Activated naive CD4-positive, alpha-beta T cell treated with anti-CD3 and anti-CD28 coated beads, Interleukin-2, amount 50 U/mL, for 16 hours (primary cell): ENCODE measurements around the gene STX12.
"Not testable (repeated sequence)": the region's sequence is repeated elsewhere in the genome, so short reads cannot be mapped to it uniquely, and the experiment has no call there.

Experiments
- DNase-seq: peaks from one replicate; pipeline ENCODE4 v3.0.0-alpha.2; 2020

STX12 gene

GRCh38 chr1:27772932-27773825 lies at the start of gene STX12:
STX12 (plus strand) TSS chr1:27773219; CDS start chr1:27773308, 89 bp downstream.
- peak; percentile 99 for DNase-seq

DNA sequence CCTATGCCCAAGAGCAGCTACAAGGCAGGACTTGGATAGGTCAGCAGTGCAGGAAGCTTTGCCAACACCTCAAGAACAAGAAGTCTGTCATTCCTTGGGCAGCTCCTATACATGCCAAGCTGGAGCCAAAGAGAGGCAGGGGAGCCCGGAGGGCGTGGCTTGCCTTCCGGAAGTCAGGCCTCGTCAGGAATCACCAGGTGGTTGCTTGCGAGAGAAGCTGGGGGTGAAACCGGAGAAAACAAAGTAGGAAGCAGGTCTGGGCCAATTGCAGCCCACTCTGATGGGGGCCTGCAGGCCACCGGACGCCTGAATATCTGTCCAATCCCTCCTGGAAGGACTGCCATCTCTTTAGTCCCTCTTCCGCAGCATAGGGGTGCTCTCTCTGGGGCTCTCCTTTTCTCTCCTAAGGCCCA lies 48.1 kb upstream of the STX12 start:
- DNase-seq, result no peak

DNA sequence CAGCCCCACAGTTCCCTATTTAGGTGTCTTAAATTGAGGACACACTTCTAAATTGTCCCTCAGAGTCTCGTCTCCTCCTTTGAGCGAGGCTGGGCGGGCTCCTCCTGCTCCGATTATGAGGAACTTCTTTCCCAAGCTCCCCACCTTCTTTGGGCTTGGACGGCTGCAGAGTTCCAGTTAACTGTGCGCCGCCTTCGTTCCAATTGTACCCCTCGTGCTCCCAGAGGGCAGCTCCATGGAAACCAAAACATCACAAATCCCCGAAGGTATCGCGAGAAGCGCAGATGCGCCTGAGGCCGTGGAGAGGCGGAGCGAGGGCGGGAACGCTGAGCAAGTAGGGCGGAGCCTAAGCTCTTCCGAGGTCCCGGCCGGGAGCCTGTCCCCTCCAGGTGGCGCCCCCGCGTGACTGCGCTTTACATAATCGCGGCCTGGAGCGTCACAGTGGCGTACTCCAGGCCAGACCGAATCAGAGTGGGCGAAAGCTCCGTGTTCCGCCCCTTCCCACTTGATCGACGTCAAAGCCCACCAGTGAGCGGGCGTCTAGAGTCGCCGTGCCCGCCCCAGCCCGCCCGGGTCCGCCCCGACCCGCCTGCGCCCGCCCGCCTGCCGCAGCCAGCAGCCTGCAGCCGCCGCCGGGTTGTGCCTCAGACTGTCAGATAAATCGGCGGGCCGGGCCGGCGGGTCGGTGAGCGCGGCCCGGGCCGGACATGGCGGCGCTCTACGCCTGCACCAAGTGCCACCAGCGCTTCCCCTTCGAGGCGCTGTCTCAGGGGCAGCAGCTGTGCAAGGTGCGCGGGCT lies 47.4 kb upstream of the STX12 start, which contains the start of gene FAM76A:
Gene FAM76A (plus strand): TSS at position 588 of the 799 bp plus-strand sequence. CDS start 120 bp downstream, at position 708.
- DNase-seq, result peak; percentile 99

DNA sequence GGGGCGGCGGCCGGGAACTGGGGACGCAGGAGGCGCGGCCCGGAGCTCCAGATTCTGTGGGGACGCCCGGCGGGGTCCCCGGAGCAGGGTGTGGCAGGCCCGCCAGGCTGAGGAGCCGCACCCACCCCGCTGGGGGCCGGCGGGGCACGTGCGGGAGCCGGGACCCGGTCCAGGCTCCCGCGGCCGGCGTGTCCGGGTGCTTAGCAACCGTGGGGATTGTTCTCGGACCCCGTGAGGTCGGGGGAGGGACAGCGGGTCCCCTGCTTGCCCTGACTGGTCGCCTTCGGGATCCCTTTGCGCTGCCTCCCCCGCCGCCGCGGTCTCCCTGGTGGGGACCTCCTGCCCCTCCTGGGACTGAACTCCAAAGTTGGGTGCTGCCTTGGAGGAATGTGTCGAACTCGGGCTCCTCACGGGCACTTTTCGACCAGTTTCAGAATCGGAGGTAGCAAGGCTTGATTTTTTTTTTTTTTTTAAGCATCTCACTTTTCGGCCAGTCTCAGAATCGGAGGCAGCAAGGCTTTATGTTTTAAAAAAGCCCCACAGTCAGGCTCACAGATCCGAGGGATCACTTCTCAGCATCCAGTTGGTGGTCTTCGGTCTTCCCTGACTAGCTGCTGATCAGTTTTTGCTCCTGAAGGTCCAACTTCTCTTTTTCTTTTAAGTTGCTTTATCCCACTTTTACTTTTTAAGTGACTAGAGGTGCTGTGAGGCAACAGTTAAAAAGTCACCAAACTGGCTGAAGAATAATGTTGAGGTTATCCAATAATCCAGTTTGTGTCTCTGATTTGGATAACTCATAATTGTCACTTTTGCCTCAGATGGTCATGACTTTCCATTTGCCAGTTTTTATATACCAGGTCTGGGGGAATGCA lies 46.6 kb upstream of the STX12 start:
- DNase-seq, result no peak

DNA sequence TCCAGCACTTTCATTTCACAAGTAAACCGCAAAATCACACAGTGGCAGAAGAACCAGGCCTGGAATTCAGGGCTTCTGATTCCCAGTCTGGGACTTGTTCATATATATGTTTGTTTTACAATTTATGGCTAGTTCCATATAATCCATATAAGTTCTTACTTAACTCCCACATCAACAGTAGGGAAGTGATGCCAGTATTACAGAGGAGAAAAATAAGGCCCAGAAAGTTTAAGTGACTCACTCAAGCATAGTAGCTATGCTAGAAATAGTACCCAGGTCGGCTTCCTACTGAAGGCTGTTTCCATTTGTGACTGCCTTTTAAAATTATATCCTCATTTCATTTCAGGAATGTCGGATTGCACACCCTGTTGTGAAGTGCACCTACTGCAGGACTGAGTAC lies 45.9 kb upstream of the STX12 start:
- DNase-seq, result no peak

DNA sequence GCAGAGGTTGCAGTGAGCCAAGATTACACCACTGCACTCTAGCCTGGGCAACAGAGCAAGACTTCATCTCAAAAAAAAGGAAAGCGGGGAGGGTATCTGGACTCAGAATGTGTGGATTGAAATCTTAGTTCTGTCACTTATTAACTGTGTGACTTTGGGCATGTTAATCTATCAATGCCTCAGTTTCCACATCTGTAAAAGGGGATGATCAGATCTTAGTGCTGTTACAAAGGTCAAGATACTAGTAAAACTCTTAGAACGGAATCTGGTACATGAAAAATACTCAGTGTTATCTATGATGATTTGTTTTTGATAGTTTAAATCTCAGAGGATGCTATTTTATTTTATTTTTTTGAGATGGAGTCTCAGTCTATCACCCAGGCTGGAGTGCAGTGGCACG lies 36.8 kb upstream of the STX12 start:
- DNase-seq, result no peak

GRCh38 chr1:27741121-27741520 lies 31.9 kb upstream of the STX12 start:
- DNase-seq, result no peak

- no peak for DNase-seq
Observed at GRCh38 chr1:27744556-27744955, 28.5 kb upstream of the STX12 start.

DNA sequence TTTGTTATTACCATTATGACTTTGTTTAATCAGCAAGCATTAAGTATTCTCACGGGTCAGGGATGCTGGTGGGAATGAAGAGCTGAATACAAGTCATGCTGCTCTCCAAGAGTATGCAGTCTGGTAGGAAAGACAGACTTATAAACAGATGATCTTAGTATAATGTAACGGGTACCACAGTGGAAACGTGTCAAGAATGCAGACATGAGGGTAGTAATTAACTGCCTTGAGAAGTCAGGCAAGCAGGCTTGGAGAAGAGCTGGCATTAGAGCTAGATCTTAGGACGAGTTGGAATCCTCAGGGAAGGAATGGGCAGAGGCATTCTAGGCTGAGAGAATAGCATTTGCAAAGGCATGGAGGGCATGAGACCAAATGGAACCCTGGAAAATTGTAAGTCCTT lies 27.6 kb upstream of the STX12 start:
- DNase-seq, result no peak

DNA sequence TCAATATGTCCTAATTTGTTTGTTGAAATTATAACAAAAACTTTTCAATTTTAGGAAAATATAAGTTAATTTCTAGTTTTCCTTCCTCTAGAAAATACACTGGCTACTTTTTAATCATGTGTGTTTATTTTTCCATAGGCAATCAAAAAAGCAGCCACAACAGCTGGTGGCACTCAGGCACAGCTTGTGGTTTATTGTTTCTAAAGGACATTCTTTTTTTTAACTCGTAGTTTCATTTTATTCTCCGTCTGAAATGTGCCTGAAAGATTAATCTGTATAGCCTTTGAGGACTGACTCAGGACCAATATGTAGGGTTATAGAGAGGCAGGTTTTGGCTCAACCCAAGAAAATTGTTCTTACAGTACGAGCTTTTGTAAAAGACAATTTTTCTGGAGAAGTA lies 20.7 kb upstream of the STX12 start:
- DNase-seq, result no peak

- no peak for DNase-seq
Observed at GRCh38 chr1:27755286-27755685, 17.7 kb upstream of the STX12 start.

DNA sequence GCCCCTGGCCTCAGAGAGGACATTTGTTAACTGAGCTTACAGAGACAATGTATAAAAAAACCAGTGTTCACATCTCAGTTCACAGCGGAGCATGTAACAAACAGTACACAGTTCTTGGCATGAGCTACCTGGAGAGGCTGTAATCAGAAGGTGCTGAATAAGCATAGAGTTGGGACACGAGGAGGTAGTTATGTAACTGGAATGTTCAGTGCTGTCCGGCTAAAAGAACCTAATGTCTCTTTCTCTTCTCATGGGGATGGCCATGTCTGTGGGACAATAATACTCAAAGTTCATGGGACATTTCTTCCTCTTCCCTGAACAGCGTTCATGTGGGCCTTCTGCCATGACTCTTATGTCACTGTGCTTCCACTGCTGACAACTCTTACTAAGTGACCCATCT lies 17.2 kb upstream of the STX12 start:
- DNase-seq, result no peak

GRCh38 chr1:27759236-27759635 lies 13.8 kb upstream of the STX12 start:
- no peak for DNase-seq

DNA sequence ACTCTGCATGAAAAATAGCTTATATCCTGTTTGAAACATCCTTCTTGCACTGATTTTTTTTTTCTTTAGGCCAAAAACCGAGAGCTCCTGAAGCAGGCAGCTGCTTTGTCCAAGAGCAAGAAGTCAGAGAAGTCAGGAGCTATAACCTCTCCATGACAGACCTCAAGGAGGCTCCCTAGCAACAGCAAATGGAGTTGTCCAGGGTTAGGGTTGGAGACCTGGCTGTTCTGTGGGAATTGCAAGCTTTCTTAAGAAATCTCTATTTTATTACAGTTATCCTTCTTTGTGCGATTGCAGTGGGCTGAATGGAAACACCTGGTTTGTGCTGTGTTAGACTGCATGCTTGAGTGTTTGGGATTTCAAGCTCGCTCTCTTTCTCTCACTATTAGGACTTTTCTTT lies 12.6 kb upstream of the STX12 start:
- DNase-seq, result no peak

DNA sequence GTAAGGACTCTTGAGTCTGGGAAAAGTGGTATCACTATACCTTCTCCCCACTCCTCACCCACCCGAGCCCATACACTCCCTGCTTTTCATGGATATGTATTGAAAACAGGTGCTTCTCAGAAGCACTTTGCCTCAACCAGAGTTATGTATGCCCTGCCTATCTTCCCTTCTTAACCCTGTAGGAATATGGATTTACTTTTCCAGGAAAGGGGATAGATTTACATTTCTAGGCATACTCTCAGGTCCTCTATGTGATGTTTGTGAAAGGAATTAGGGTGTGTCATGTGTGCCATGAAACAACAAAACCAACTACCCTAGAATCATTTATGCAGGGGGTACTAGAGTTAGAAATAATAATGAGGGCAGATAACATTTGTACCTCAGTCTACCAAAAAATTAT lies 11.0 kb upstream of the STX12 start:
- no peak for DNase-seq

- no peak for DNase-seq
Observed at GRCh38 chr1:27763358-27763757, 9.7 kb upstream of the STX12 start.

DNA sequence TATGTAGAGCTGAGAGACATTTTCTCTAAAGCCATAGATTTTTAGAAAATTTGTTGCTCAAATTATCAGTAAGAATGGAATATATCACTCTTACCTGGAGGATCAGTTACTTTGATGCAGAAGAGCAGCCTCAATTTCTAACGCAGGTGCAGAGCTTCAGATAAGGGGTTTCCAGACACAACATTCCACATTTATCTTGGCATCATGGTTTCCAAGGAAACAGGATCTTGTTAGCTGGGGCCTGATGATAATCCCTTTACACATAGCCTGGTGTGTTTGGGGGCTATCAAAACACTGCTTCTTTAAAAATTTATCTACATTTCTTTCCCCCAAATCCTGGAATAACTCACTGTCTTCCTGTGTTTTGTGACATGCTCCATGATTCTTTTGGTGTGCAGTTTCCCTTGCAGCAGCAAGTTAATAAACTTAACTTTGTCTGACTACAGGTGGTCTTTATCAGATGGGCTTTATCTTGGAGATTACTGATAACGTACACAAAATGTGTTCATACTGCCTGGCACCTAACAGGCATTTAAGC lies 2.7 kb upstream of the STX12 start:
- DNase-seq, result no peak

DNA sequence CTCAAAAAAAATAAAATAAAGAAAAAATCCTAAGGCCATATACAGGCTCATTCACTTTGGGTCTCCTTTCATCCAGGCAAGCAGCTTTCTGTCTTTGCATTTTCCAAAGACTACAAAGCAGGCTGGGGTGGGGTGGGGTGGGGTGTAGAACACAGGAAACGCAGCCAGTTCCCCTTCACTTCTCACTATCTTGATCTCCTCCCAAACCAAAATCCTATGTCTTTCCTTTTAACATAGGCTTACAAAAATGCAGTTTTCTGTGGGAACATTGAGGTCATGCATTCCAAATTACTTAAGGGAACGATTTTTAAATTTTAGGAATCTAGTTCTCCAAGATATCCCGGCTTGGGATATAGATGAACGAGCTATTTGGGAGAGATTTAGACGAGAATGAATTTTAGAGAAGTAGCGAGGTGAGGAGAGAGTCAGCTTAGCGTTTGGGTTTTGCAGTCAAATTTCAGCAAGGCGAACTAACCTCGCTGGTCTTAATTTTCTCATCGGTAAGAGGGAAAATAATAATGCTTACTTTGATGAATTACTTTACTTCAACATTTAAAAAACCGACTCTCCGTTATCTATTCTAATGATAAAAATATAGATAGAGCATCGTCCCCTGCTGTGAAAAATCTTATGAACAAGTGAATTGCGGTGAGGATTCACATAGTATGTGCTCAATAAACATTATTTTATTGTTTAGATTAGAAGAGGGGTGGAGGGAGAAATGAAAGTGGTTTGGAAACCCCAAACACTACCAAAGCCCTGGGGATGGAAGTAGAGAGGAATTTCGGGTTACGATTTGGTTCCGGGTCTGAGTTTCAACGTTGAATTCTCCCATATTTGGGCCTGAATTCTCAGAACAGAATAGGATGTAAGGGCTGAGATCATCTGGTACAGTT lies 735 bp upstream of the STX12 start:
- no peak for DNase-seq

DNA sequence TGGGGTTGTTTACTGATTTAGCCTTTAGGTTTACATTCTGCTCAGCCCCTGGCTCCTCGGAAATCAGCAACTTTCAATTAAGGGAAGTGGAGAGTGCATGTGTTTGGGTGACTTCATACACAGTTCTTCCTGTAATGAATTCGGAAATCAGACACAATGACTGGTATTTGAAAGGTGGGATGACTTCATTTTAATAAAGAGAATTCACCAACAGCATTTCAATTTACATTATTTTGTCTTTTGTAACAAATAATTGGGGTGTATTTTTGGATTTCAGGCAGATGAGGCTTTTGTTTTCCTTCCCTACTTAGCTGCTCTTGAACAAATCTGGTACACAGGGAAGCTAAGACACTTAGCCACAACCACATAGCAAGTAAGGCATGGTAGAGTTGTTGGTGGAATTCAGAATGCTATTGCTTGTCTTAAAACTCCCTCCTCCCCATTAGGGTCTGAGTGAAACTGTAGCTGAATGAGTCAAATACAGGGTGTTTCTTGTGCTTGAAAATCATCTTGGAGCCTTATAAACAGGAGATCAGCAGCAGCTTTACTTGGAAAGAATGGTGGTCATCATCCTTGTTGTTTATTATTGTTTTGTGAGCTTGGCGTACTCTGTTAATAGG lies 917 bp downstream of the STX12 start:
- DNase-seq, result no peak

DNA sequence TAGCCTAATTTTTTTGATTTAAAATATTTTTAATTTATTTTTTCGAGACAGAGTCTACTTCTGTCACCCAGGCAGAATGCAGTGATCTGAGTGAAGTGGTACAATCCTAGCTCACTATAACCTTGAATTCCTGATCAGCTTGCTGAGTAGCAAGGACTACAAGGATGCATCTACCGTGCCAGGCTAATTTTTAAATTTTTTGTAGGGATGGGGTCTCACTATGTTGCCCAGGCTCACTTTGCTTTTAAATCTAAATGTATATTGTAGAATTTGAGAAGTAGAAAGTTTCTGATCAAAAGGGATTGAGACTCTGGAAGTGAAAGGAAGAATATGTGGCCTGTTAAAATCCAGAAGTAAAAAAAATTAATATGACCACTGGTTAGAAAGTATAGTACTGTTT lies 1.6 kb downstream of the STX12 start:
- DNase-seq, result no peak

DNA sequence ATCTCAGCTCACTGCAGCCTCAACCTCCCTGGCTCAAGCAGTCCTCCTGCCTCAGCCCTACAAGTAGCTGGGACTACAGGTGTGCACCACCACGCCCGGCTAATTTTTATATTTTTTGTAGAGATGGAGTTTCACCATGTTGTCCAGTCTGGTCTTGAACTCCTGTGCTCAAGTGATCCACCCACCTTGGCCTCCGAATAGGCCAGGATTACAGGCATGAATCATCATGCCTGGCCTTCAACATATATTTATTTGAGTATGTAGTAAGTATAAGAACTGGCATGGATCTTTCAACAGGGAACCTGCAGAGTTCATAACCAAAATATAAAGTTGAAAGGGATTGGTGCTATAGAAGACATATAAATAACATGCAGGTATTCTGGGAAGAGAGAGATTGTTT lies 2.3 kb downstream of the STX12 start:
- not testable (repeated sequence) for DNase-seq
